SK-N-SH (cell line): ENCODE results near the gene CLMP. TPM values are rescaled to one million over a fixed set of nuclear protein-coding genes. Genes with fewer than 3 reads are reported as not detected.

Experiments used
- CTCF ChIA-PET: fragments of 300-600, 350-600 bp; formaldehyde crosslinking; extraction: SDS; loops from one replicate; lab custom pipeline; 2021; lab: Yijun Ruan, JAX
- POLR2A ChIA-PET: fragments of 350-600 bp; sonication (Branson Sonifier 250); formaldehyde crosslinking; extraction: SDS; loops from one replicate; lab custom pipeline; 2020; ENCODE audit warnings: antibody characterized with exemption, inconsistent platforms; lab: Yijun Ruan, JAX
- DNase-seq: peaks from one replicate; pipeline ENCODE4 v3.0.0; 2012
- H2AFZ ChIP-seq: fragments of 200-600 bp; sonication (generic); 2 replicates; pipeline ENCODE4 v1.8.1; 2016; ENCODE audit warnings: antibody characterized with exemption, mild to moderate bottlenecking, low read depth
- H3F3A ChIP-seq: fragments of 200-600 bp; sonication (generic); replicated peaks from 2 replicates; pipeline ENCODE3; 2016; ENCODE audit warnings: antibody characterized with exemption, mild to moderate bottlenecking; ENCODE audit not compliant: insufficient read depth
- H3K27ac ChIP-seq, 2 experiments: fragments of 200-500 bp in 1 of 2; fragments of 200-600 bp in 1 of 2; sonication (Bioruptor generic) in 1 of 2; sonication (generic), shearing (Covaris generic) in 1 of 2; 2 replicates each; pipeline versions ENCODE4 v1.5.1 to v1.6.1; 2014 to 2016; ENCODE audit warnings: low read depth in 2 of 2, inconsistent platforms in 1 of 2, low read length in 1 of 2, mild to moderate bottlenecking in 1 of 2, mixed read lengths in 1 of 2
- H3K27me3 ChIP-seq: fragments of 200-600 bp; sonication (generic), shearing (Covaris generic); 2 replicates; pipeline ENCODE4 v1.6.1; 2016; ENCODE audit warnings: mixed run types; ENCODE audit not compliant: insufficient read depth
- H3K36me3 ChIP-seq, 2 experiments: fragments of 200-500 bp in 1 of 2; fragments of 200-600 bp in 1 of 2; sonication (Bioruptor generic) in 1 of 2; sonication (generic) in 1 of 2; replicated peaks in 1 of 2; 2 replicates each; pipeline versions ENCODE3 to v1.5.1; 2014 to 2016; ENCODE audit warnings: low read length in 1 of 2, mild to moderate bottlenecking in 1 of 2; ENCODE audit not compliant: insufficient read depth in 2 of 2, control insufficient read depth in 1 of 2
- H3K4me1 ChIP-seq, 2 experiments: fragments of 200-500 bp in 1 of 2; fragments of 200-600 bp in 1 of 2; sonication (Bioruptor generic) in 1 of 2; sonication (generic), shearing (Covaris generic) in 1 of 2; 2 replicates each; pipeline versions ENCODE4 v1.5.1 to v1.6.1; 2014 to 2016; ENCODE audit warnings: low read depth in 1 of 2, low read length in 1 of 2, mixed run types in 1 of 2; ENCODE audit not compliant: insufficient read depth in 2 of 2, control insufficient read depth in 1 of 2
- H3K4me2 ChIP-seq: fragments of 200-600 bp; sonication (generic), shearing (Covaris generic); 2 replicates; pipeline ENCODE4 v1.6.1; 2017; ENCODE audit warnings: mixed run types
- H3K4me3 ChIP-seq, 2 experiments: fragments of 200-500 bp in 1 of 2; fragments of 200-600 bp in 1 of 2; sonication (Bioruptor generic) in 1 of 2; sonication (generic), shearing (Covaris generic) in 1 of 2; 2 replicates each; pipeline versions ENCODE4 v1.5.1 to v1.8.1; 2014 to 2016; ENCODE audit warnings: low read depth in 2 of 2, inconsistent platforms in 1 of 2, low read length in 1 of 2, mild to moderate bottlenecking in 1 of 2, mixed read lengths in 1 of 2, moderate library complexity in 1 of 2
- H3K79me2 ChIP-seq: fragments of 200-600 bp; sonication (generic); 2 replicates; pipeline ENCODE4 v1.8.1; 2017; ENCODE audit warnings: mild to moderate bottlenecking; ENCODE audit not compliant: insufficient read depth
- H3K9ac ChIP-seq: fragments of 200-600 bp; sonication (generic); 2 replicates; pipeline ENCODE4 v1.6.1; 2017; ENCODE audit warnings: mixed run types
- H3K9me2 ChIP-seq: fragments of 200-600 bp; sonication (generic); 2 replicates; pipeline ENCODE4 v1.6.1; 2017; ENCODE audit warnings: mixed run types
- H3K9me3 ChIP-seq: fragments of 200-600 bp; sonication (generic); 2 replicates; pipeline ENCODE4 v1.6.1; 2017; ENCODE audit warnings: mixed run types, mild to moderate bottlenecking, moderate library complexity
- H4K20me1 ChIP-seq: fragments of 200-600 bp; sonication (generic); 2 replicates; pipeline ENCODE4 v1.6.1; 2017; ENCODE audit warnings: mild to moderate bottlenecking, mixed run types; ENCODE audit not compliant: insufficient read depth
- CHD2 ChIP-seq: fragments of 150-350 bp; IDR thresholded peaks from 2 replicates; pipeline ENCODE4 v1.6.1; 2018; ENCODE audit warnings: low read length; ENCODE audit not compliant: partially characterized antibody
- CTCF ChIP-seq: fragments of 200-600 bp; sonication (generic); IDR thresholded peaks from 2 replicates; pipeline ENCODE4 v1.6.1; 2017; ENCODE audit warnings: antibody characterized with exemption, mild to moderate bottlenecking, moderate library complexity
- ELF1 ChIP-seq: IDR thresholded peaks from 2 replicates; pipeline ENCODE4 v1.4.0; 2012
- EZH2phosphoT487 ChIP-seq: fragments of 200-600 bp; sonication (generic); IDR thresholded peaks from 2 replicates; pipeline ENCODE4 v1.6.1; 2017; ENCODE audit warnings: low read depth, mixed run types, mild to moderate bottlenecking, antibody characterized with exemption, moderate library complexity, borderline replicate concordance
- FOXJ3 ChIP-seq: sonication (generic); formaldehyde crosslinking; IDR thresholded peaks from 2 replicates; pipeline ENCODE4 v1.5.1; 2020; ENCODE audit warnings: mild to moderate bottlenecking, missing genetic modification reagents
- GATA2 ChIP-seq: sonication (generic); formaldehyde crosslinking; IDR thresholded peaks from 2 replicates; pipeline ENCODE4 v1.5.0; 2020; ENCODE audit warnings: mild to moderate bottlenecking, missing genetic modification reagents
- MEF2A ChIP-seq: IDR thresholded peaks from 2 replicates; pipeline ENCODE4 v1.4.0; 2012; ENCODE audit warnings: low read depth, borderline replicate concordance
- MXI1 ChIP-seq: IDR thresholded peaks from 2 replicates; pipeline ENCODE4 v1.6.1; 2012; ENCODE audit warnings: mild to moderate bottlenecking, low read depth, low read length, improper control_type of control experiment
- NRF1 ChIP-seq: IDR thresholded peaks from 2 replicates; pipeline ENCODE4 v1.6.1; 2012; ENCODE audit warnings: low read depth, mild to moderate bottlenecking, low read length
- POLR2AphosphoS5 ChIP-seq: IDR thresholded peaks from 2 replicates; pipeline ENCODE4 v1.6.1; 2012; ENCODE audit warnings: low read depth, low read length
- RAD21 ChIP-seq: IDR thresholded peaks from 2 replicates; pipeline ENCODE4 v1.6.1; 2012; ENCODE audit warnings: mild to moderate bottlenecking, low read length
- TAF1 ChIP-seq: IDR thresholded peaks from 2 replicates; pipeline ENCODE4 v1.6.1; 2012; ENCODE audit warnings: low read depth, mild to moderate bottlenecking, low read length, moderate library complexity, borderline replicate concordance
- TCF12 ChIP-seq: IDR thresholded peaks from 2 replicates; pipeline ENCODE4 v1.4.0; 2012
- USF1 ChIP-seq: IDR thresholded peaks from 2 replicates; pipeline ENCODE4 v1.4.0; 2012; ENCODE audit warnings: low read depth, borderline replicate concordance
- YY1 ChIP-seq: IDR thresholded peaks from 2 replicates; pipeline ENCODE4 v1.4.0; 2012; ENCODE audit warnings: low read depth, mild to moderate bottlenecking
- WGBS: methylation state at CpG from one replicate; pipeline ENCODE4 v1.1.6; 2017; ENCODE audit warnings: low lambda C conversion rate; 5-methylcytosine and 5-hydroxymethylcytosine counted together
- polyA plus RNA-seq, 3 experiments: library from polyadenylated mRNA; depleted of rRNA; stranded (reverse); fragments of >200 nt; gene quantifications; 2 replicates each; pipeline ENCODE4 v1.2.3, GENCODE V29; 2012

Gene CLMP
- polyA plus RNA-seq, 1 of the 3 experiments (the other 2 are of a cell fraction) = 61.9 TPM

GRCh38 chr11:123125169-123125568 is 69.9 kb downstream of the CLMP start:
- WGBS = 95% methylated on average over 3 of the region's 3 CpGs
- ChIA-PET POLR2A (no interaction called here), CTCF (interaction anchor here (0.8 to 1.0 kb wide), 2 partner anchors 22 to 122 kb away, joined by 3 to 4 read pairs; no protein-coding TSS in a partner anchor)
- H3K36me3 ChIP-seq = peaks cover 0 to 7% of the 10 kb centered on the region in 2 experiments
- H3K4me1 ChIP-seq = peaks cover 7 to 23% of the 10 kb centered on the region in 2 experiments; a peak in 3 of 4 replicates
- H3K9ac ChIP-seq = no peak overlapping the region
- H3K9me3 ChIP-seq = no peaks in the 10 kb centered on the region
- no peak overlapping the region for H3K4me3 ChIP-seq
- no peaks in the 10 kb centered on the region for H4K20me1 ChIP-seq
- peaks cover 30% of the 10 kb centered on the region for H3F3A ChIP-seq
- H3K4me2 ChIP-seq = no peak overlapping the region
- TF ChIP-seq MXI1 (no peak), TCF12 (no peak), MEF2A (no peak), TAF1 (no peak), NRF1 (no peak), YY1 (no peak), ELF1 (no peak), FOXJ3 (CRISPR knock-in tag) (no peak)
- H3K27me3 ChIP-seq = no peaks in the 10 kb centered on the region
- H3K9me2 ChIP-seq = no peaks in the 10 kb centered on the region
- H3K27ac ChIP-seq = no peak overlapping the region
- H2AFZ ChIP-seq = no peak overlapping the region
- no peak for DNase-seq
- H3K79me2 ChIP-seq = peaks cover 72% of the 10 kb centered on the region

GRCh38 chr11:123122852-123123251 is 72.2 kb downstream of the CLMP start:
- Histone ChIP-seq H3K9ac (peak overlapping the region; percentile 19; the same call in 1 of the 2 replicates), H3K4me2 (peak overlapping the region; percentile 47; the same call in 1 of the 2 replicates), H3K79me2 (peaks cover 71% of the 10 kb centered on the region), H3K27me3 (no peaks in the 10 kb centered on the region), H3F3A (peaks cover 39% of the 10 kb centered on the region), H3K4me1 (peaks cover 9 to 24% of the 10 kb centered on the region in 2 experiments; a peak in 2 of 4 replicates), H3K9me2 (no peaks in the 10 kb centered on the region), H3K9me3 (no peaks in the 10 kb centered on the region), H3K4me3 (no peak overlapping the region), H3K27ac (peak overlapping the region; percentile 66 to 77), H2AFZ (peak overlapping the region; percentile 57), H3K36me3 (no peaks in the 10 kb centered on the region), H4K20me1 (no peaks in the 10 kb centered on the region)
- DNase-seq = no peak
- ChIA-PET POLR2A (interaction anchor here (1.4 kb wide), 1 partner anchor 14 kb away, joined by 5 read pairs; no protein-coding TSS in a partner anchor), CTCF (interaction anchor here (1.0 to 3.4 kb wide), 8 partner anchors 10 to 139 kb away, joined by 3 to 24 read pairs (median 3); no protein-coding TSS in a partner anchor)
- TF ChIP-seq EZH2phosphoT487 = no peak
- no peak for TF ChIP-seq TCF12
- no peak for TF ChIP-seq GATA2 (CRISPR knock-in tag)
- no peak for TF ChIP-seq RAD21
- TF ChIP-seq USF1 = no peak
- no peak for TF ChIP-seq POLR2AphosphoS5
- TF ChIP-seq CTCF = no peak
- no peak for TF ChIP-seq CHD2
- no peak for TF ChIP-seq ELF1
- WGBS = 82% methylated on average over 7 of the region's 7 CpGs
